ENCODE data around the gene CHI3L1.

The CHI3L1 gene

GRCh38 chr1:203215573-203215972 is 29.1 kb upstream of the CHI3L1 start:
- TF ChIP-seq CTCF (IDR thresholded peaks at IDR 0.05; ENCODE audit: low read depth, low read length): no peak

DNA sequence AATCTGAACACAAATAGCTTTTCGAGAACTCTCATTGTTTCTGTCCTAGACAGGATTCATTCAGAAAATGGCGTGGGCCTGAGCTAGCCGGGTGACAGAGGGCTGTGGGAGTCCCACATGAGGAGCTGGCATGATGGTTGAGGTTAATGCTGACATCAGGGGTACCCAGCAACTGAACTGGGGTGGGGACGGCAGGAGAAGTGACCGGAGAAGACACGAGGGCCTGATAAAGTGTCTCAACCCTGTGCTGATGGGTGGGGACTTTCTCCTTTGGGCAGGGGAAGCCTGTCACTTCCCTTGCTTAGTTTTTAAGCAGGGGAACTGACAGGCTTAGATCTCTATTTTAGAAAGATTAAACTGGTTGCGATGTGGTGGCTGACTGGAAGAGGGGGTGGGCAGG is 28.4 kb upstream of the CHI3L1 start:
- in situ Hi-C loops (cut with HindIII; ENCODE audit: low sequenced_read_pairs): no loop called here

More at GRCh38 chr1:203215573-203215972, 29.1 kb upstream of the CHI3L1 start:
- in situ Hi-C loops (cut with HindIII; ENCODE audit: low sequenced_read_pairs): no loop called here
- no peak for DNase-seq (ENCODE audit: low read depth, low spot score)
- H3K4me3 ChIP-seq (ENCODE audit: low read depth, low read length): no peak overlapping the region

DNA sequence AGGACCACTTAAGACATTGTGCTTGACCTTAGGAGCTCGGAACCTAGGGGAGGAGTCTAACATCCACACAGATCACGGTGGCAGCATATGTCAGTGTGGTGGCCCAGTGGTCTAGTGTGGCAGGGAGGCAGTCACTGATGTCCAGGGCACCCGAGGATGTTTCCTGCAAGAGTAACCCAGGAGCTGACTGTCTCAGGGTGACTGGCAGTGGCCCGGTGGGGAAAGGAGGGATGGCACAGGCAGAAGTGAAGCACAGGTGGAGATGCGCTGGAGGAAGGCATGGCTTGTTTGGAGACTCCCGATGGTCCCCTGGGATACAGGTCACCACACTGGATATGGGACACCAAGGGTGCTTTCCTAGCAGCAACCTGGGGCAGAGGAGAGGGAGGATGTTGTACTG is 26.6 kb upstream of the CHI3L1 start:
- DNase-seq (ENCODE audit: low read depth, low spot score): no peak
- in situ Hi-C loops (cut with HindIII; ENCODE audit: low sequenced_read_pairs): no loop called here
- TF ChIP-seq CTCF (IDR thresholded peaks at IDR 0.05; ENCODE audit: low read depth, low read length): no peak
- H3K4me3 ChIP-seq (ENCODE audit: low read depth, low read length): no peak overlapping the region

More for the DNA sequence above, 28.4 kb upstream of the CHI3L1 start:
- TF ChIP-seq CTCF (IDR thresholded peaks at IDR 0.05; ENCODE audit: low read depth, low read length): no peak
- no peak for DNase-seq (ENCODE audit: low read depth, low spot score)
- H3K4me3 ChIP-seq (ENCODE audit: low read depth, low read length): no peak overlapping the region

DNA sequence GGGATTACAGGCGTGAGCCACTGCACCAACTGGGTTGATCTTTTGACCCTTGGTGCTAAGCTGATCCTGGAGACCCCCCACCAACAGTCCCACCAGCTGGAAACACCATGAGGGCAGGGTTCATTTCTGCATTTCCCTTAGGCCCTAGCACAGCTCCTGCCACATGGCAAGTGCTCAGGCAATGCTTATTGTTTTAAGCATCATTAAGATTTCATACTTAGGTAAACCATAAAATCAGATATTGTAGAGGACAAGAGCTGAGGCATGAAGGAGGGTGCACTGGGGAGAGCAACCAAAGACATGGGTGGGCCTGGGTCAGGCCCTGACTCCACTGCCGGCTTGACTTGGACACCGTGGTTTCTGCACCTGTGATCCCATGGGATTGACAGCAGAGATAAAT is 25.3 kb upstream of the CHI3L1 start:
- in situ Hi-C loops (cut with HindIII; ENCODE audit: low sequenced_read_pairs): no loop called here
- DNase-seq (ENCODE audit: low read depth, low spot score): no peak
- no peak for TF ChIP-seq CTCF (IDR thresholded peaks at IDR 0.05; ENCODE audit: low read depth, low read length)
- no peak overlapping the region for H3K4me3 ChIP-seq (ENCODE audit: low read depth, low read length)

- TF ChIP-seq CTCF (IDR thresholded peaks at IDR 0.05; ENCODE audit: low read depth, low read length): no peak
- H3K4me3 ChIP-seq (ENCODE audit: low read depth, low read length): no peak overlapping the region
- in situ Hi-C loops (cut with HindIII; ENCODE audit: low sequenced_read_pairs): no loop called here
- DNase-seq (ENCODE audit: low read depth, low spot score): no peak
Measured at GRCh38 chr1:203210988-203211387, 24.5 kb upstream of the CHI3L1 start.

DNA sequence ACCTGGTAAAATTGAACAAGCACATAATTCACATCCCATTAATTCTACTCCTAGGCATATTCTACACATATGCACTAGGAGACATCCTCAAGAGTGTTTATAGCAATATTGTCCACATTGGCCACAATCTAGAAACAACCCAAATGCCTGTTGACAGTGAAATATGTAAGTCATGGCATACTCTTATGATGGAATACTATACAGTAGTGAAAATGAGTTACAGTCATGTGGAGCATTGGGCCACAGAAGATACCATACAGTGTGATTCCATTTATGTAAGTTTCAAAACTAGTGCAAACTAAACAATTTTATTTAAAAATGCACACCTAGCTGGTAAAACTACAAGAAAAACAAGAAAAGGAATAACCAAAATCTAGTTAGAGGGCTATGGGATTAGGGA is 23.8 kb upstream of the CHI3L1 start:
- DNase-seq (ENCODE audit: low read depth, low spot score): no peak
- H3K4me3 ChIP-seq (ENCODE audit: low read depth, low read length): no peak overlapping the region
- in situ Hi-C loops (cut with HindIII; ENCODE audit: low sequenced_read_pairs): no loop called here
- TF ChIP-seq CTCF (IDR thresholded peaks at IDR 0.05; ENCODE audit: low read depth, low read length): no peak

DNA sequence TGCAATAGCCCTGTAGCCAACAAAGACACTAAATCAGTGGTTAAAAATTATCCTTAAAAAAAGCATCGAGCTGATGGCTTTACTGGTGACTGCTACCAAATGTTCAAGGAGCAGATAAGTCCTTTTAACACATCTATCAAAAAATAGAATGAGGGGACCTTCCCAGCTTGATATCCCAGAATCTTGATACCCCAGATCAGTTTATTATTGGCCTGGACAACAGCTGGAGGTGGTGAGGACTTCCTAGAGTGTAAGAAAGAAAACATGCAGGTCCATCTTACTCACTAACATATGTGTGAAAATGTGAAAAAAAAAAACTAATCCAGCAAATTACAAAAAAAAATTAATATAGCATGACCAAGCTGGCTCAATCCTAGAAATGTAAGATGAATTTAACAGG is 21.7 kb upstream of the CHI3L1 start:
- in situ Hi-C loops (cut with HindIII; ENCODE audit: low sequenced_read_pairs): no loop called here
- no peak overlapping the region for H3K4me3 ChIP-seq (ENCODE audit: low read depth, low read length)
- no peak for DNase-seq (ENCODE audit: low read depth, low spot score)
- no peak for TF ChIP-seq CTCF (IDR thresholded peaks at IDR 0.05; ENCODE audit: low read depth, low read length)
